ENCODE results near the gene RIPOR3. TPM values are rescaled to one million over a fixed set of nuclear protein-coding genes. Genes with fewer than 3 reads are reported as not detected.

Gene RIPOR3
- total RNA-seq, 2 experiments from 2014 or later: not detected

DNA sequence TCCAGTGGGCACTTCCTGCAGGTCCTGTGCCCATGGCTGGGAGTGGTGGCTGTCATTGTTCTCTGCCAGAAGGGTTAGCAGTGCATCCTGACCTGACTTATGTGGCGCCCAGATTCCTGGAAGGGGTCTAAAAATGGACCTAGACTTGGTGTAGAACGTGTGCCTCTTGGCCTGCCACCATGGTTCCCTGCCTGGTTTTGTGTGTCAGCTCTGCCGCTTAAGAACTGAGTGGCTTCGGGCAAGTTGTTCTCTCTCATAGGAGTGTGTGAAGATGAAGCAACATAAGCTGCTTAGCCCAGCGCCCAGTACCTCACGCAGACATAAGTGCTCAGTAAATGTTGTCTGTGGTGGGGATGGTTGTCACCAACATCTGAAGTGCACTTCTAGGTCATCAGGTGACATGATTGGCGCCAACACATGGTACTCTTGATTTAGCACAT is 129.1 kb downstream of the RIPOR3 start:
- Mint-ChIP-seq H3K4me1 (ENCODE audit: low read depth) (peaks cover 34% of the 10 kb centered on the region), H3K36me3 (ENCODE audit: low read depth) (peaks cover 64% of the 10 kb centered on the region), H3K9me3 (ENCODE audit: insufficient read depth) (no peaks in the 10 kb centered on the region), H3K27me3 (ENCODE audit: low read depth) (no peaks in the 10 kb centered on the region), H3K27ac (no peak overlapping the region), H3K4me3 (no peak overlapping the region)
- no peak for ATAC-seq
- no peak for DNase-seq
- ChIA-PET POLR2A (interaction anchor here (1.4 kb wide), 1 partner anchor 27 kb away, joined by 3 read pairs; no protein-coding TSS in a partner anchor), CTCF (interaction anchor here (1.1 to 4.7 kb wide), 4 partner anchors 12 to 84 kb away, joined by 4 to 19 read pairs (median 6); no protein-coding TSS in a partner anchor)

DNA sequence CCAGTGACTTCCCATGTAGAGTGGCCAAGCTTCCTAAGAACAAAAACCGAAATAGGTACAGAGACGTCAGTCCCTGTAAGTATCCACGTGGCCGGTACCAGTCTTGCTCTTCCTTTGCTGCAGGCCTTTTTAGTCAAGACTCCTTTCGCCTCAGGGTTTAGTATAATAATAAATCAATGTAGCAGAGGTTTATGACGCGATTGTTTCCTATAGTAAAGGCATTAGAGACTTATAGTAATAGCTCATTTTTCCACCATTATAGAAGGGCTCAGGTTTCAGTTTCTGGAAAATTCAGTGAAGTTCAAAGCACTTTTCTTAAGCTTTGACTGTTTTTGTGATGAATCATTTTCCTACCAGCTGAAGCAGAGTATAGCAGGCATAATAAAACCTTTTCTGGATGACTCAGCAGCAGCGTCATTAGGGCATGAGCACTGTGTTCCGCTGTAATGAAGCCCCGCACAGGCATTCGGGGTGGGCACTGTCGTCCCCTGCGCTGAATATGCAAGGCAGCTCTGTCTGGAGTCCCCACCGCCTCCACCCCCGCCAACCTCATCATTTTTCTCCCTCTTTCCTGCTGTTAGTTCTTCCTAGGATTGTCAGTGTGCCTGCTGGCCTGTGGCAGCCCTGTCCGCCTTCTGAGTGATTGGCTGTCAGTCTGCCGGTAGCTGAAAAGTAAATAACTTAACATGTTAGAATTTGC is 129.8 kb downstream of the RIPOR3 start:
- ATAC-seq (peak; percentile 49), DNase-seq (no peak)
- Mint-ChIP-seq H3K27ac (no peak overlapping the region), H3K4me3 (no peak overlapping the region), H3K27me3 (ENCODE audit: low read depth) (no peaks in the 10 kb centered on the region), H3K9me3 (ENCODE audit: insufficient read depth) (no peaks in the 10 kb centered on the region), H3K4me1 (ENCODE audit: low read depth) (peaks cover 30% of the 10 kb centered on the region), H3K36me3 (ENCODE audit: low read depth) (peaks cover 60% of the 10 kb centered on the region)
- ChIA-PET CTCF (interaction anchor here (0.7 to 2.2 kb wide), 7 partner anchors 9 to 83 kb away, joined by 3 to 7 read pairs (median 4); no protein-coding TSS in a partner anchor), POLR2A (interaction anchor here (0.8 to 1.4 kb wide), 3 partner anchors 26 to 47 kb away, joined by 3 read pairs; no protein-coding TSS in a partner anchor)

DNA sequence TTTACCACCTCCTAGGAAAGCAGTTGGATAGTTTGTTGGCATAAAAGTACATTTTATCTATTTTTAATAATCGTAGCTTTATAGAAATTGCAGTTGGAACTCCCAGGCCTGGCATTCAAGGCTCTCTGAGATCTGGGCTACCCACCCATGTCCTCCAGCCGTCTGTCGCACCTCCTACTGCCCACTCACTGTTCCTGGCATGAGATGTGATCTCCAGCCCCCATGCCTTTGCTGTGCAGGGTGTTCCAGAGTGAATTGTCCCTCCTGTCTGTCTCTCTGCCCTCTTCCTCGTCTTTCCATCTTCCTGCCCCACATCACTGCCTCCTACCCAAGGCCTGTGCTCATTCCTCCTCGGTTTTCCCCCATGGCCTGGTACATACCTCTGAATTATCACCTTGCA is 130.5 kb downstream of the RIPOR3 start:
- CTCF ChIA-PET: interaction anchor here (0.7 to 2.2 kb wide), 5 partner anchors 9 to 34 kb away, joined by 3 to 7 read pairs (median 5); no protein-coding TSS in a partner anchor
- Mint-ChIP-seq H3K27ac (no peak overlapping the region), H3K36me3 (ENCODE audit: low read depth) (peaks cover 57% of the 10 kb centered on the region), H3K27me3 (ENCODE audit: low read depth) (no peaks in the 10 kb centered on the region), H3K9me3 (ENCODE audit: insufficient read depth) (no peaks in the 10 kb centered on the region), H3K4me1 (ENCODE audit: low read depth) (peaks cover 30% of the 10 kb centered on the region), H3K4me3 (no peak overlapping the region)
- no peak for ATAC-seq
- no peak for DNase-seq
- POLR2A ChIA-PET: interaction anchor here (0.8 to 1.4 kb wide), 3 partner anchors 25 to 47 kb away, joined by 3 read pairs; no protein-coding TSS in a partner anchor

DNA sequence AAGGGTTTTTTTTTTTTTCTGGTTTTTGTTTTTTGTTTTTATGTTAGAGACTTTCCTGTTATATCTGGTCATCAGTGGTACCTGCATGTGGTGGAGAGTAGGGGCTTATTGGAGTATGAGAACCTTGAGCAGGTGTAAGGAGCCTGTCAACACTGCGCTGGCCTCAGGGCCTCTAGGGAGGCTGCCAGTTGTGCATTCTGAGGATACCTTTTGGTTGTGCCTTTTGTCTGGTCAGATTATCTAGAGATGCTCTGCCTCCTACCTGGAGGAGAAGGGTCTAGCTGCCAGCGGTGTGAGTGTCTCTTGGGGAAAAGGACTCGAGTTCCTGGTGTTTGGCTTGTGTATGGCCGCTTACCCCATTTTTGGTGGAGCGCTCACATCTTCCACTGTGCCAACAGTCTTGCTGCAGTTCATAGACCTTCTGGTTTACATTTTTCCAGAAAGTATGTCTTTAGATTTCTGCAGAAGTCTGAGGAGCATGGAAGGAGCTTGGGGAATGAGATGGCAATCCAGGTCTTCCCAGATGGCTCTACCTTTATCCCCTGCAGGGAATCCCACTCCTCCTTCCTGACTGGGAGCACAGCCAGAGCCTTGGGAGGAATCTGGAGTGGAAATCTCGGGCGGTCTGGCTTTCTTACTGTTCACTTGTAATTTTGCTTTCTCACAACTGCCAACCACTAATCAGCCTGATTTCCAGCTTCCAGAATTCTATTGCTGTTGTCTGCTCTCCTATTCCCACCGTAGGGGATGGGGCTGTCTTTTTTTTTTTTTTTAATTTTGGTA is 131.3 kb downstream of the RIPOR3 start:
- POLR2A ChIA-PET: interaction anchor here (1.3 kb wide), 1 partner anchor 24 kb away, joined by 3 read pairs; no protein-coding TSS in a partner anchor
- CTCF ChIA-PET: interaction anchor here (0.7 to 1.4 kb wide), 2 partner anchors 10 to 95 kb away, joined by 3 read pairs; no protein-coding TSS in a partner anchor
- no peak overlapping the region for H3K4me3 Mint-ChIP-seq
- DNase-seq (no peak), ATAC-seq (no peak)
- H3K9me3 Mint-ChIP-seq (ENCODE audit: insufficient read depth): no peaks in the 10 kb centered on the region
- no peak overlapping the region for H3K27ac Mint-ChIP-seq
- H3K4me1 Mint-ChIP-seq (ENCODE audit: low read depth): peaks cover 30% of the 10 kb centered on the region
- H3K27me3 Mint-ChIP-seq (ENCODE audit: low read depth): no peaks in the 10 kb centered on the region
- H3K36me3 Mint-ChIP-seq (ENCODE audit: low read depth): peaks cover 51% of the 10 kb centered on the region

DNA sequence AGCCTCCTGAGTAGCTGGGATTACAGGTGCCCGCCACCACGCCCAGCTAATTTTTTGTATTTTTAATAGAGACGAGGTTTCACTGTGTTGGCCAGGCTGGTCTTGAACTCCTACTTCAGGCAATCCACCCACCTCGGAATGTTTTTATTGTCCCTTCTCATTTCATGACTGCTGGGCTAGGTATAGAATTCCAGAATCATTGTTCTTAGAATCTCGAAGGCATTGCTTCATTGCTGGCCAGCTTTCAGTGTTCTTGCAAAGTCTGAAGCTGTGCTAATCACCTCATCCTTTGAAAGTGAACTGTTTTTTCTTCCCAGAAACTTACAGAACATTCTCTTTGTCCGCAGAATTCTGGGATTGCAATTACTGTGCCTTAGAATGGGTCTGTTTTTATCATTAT is 132.2 kb downstream of the RIPOR3 start:
- H3K4me1 Mint-ChIP-seq (ENCODE audit: low read depth): peaks cover 29% of the 10 kb centered on the region
- no peak overlapping the region for H3K4me3 Mint-ChIP-seq
- peaks cover 45% of the 10 kb centered on the region for H3K36me3 Mint-ChIP-seq (ENCODE audit: low read depth)
- no peaks in the 10 kb centered on the region for H3K27me3 Mint-ChIP-seq (ENCODE audit: low read depth)
- ATAC-seq (no peak), DNase-seq (no peak)
- POLR2A ChIA-PET: no interaction called here
- CTCF ChIA-PET: interaction anchor here (1.3 to 1.4 kb wide), 2 partner anchors 11 to 47 kb away, joined by 3 to 6 read pairs; no protein-coding TSS in a partner anchor
- H3K9me3 Mint-ChIP-seq (ENCODE audit: insufficient read depth): no peaks in the 10 kb centered on the region
- H3K27ac Mint-ChIP-seq: no peak overlapping the region

DNA sequence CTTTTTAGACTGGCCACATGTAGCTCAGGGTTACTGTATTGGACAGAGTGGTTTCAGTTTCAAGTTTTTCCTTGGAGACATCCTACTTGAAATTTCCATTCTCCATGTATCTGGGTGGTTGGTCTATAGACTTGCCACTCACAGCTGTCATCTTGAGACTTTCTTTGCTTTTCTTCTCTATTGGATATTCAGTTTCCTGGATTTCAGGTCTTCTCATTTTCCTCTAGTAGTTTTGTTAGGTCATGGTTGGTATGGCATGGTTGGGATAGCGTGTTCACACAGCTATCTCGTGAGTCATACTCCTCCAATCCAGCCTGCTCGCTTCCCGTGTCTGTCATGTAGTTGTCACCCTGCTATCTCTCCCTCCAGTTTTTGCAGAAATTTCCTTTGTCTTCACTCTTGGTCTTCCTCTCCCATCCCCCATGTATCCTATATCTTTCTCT is 132.8 kb downstream of the RIPOR3 start:
- H3K27ac Mint-ChIP-seq: no peak overlapping the region

DNA sequence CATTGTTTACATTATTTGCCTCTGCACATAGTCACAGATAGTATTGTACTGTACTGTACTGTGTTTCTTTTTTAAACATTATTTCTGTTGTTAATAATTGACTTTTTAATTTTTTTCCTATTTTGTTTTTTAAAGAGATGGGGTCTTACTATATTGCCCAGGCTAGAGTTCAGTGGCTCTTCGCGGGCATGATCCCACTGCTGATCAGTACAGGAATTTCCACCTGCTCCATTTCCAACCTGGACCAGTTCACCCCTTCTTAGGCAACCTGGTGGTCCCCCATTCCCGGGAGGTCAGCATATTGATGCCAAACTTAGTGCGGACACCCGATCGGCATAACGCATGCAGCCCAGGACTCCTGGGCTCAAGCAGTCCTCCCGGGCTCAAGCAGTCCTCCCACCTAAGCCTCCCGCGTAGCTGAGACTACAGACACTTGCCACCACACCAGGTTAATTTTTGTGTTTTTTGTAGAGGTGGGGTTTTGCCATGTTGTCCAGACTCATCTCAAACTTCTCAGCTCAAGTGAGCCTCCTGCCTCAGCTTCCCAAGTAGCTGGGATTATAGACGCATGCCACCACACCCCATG is 133.7 kb downstream of the RIPOR3 start:
- H3K36me3 Mint-ChIP-seq (ENCODE audit: low read depth): peaks cover 36% of the 10 kb centered on the region
- ChIA-PET CTCF (interaction anchor here (0.6 to 1.3 kb wide), 5 partner anchors 12 to 445 kb away, joined by 3 to 6 read pairs (median 4); partner anchors contain the start of gene UBE2V1), POLR2A (no interaction called here)
- ATAC-seq (no peak), DNase-seq (no peak)
- H3K9me3 Mint-ChIP-seq (ENCODE audit: insufficient read depth): no peaks in the 10 kb centered on the region
- no peak overlapping the region for H3K4me3 Mint-ChIP-seq
- peaks cover 23% of the 10 kb centered on the region for H3K4me1 Mint-ChIP-seq (ENCODE audit: low read depth)
- H3K27me3 Mint-ChIP-seq (ENCODE audit: low read depth): no peaks in the 10 kb centered on the region
- no peak overlapping the region for H3K27ac Mint-ChIP-seq

More for the DNA sequence above, 132.8 kb downstream of the RIPOR3 start:
- Mint-ChIP-seq H3K9me3 (ENCODE audit: insufficient read depth) (no peaks in the 10 kb centered on the region), H3K4me1 (ENCODE audit: low read depth) (peaks cover 29% of the 10 kb centered on the region), H3K36me3 (ENCODE audit: low read depth) (peaks cover 43% of the 10 kb centered on the region), H3K4me3 (no peak overlapping the region), H3K27me3 (ENCODE audit: low read depth) (no peaks in the 10 kb centered on the region)
- no peak for ATAC-seq
- DNase-seq: no peak
- CTCF ChIA-PET: interaction anchor here (1.2 to 1.3 kb wide), 2 partner anchors 12 to 47 kb away, joined by 5 to 6 read pairs; no protein-coding TSS in a partner anchor
- POLR2A ChIA-PET: no interaction called here

DNA sequence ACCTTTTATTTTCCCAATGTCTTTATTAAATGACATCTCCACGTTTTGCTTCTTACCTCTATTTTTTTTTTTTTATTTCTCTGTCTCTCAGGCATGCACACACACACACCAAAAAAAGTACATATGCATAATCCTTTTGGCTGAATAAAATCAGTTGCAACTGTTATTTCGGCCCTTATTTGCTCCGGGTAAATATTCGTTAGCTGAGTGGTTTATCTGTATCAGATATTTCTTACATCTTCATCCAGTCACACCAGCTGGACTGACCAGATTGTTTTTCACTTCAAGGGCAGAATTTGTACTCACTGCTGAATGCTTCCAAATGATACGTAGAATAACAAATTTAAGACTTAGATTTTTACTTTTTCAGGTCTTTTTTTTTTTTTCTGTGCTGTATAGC is 135.7 kb downstream of the RIPOR3 start:
- ChIA-PET POLR2A (no interaction called here), CTCF (interaction anchor here (1.2 kb wide), 1 partner anchor 15 kb away, joined by 4 read pairs; no protein-coding TSS in a partner anchor)
- H3K27ac Mint-ChIP-seq: no peak overlapping the region

DNA sequence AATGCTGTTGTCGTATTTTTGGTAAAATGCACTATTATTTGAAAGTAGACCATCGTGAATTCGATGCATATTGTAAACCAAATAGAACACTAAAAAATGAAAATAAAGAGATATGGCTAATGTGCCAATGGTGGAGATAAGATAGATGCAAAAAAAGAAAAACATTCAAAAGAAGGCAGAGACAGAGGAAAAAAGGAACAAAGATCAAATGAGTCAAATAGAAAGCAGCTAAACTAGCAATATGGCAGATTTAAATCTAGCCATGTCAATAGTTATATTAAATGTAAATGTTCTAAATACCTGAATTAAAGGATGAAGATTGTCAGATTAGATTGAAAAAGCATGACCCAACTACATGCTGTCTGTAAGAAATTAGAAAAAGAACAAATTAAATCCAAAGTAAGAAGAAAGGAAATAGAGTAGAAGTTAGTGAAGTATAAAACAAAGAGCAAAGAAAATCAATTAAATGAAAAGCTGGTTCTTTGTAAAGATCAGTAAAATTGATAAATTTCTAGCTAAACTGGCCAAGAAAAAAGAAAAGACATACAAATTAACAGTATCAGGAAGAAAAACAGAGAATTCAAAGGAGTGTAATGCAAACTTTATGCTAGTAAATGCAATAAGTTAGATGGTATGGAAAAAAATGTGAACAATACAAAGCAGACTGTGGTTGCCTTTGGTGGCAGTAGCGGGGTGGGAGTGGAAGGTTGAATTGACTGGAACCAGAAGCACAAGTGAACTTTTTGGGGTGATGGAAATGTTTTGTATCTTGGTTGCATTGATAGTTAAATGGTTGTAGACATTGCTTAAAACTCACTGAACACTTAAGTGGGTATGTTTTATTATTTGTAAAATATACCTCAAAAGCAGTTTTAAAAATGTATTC is 136.4 kb downstream of the RIPOR3 start:
- DNase-seq (no peak), ATAC-seq (no peak)
- H3K27ac Mint-ChIP-seq: no peak overlapping the region
- POLR2A ChIA-PET: no interaction called here
- H3K27me3 Mint-ChIP-seq (ENCODE audit: low read depth): no peaks in the 10 kb centered on the region
- no peak overlapping the region for H3K4me3 Mint-ChIP-seq
- H3K4me1 Mint-ChIP-seq (ENCODE audit: low read depth): peaks cover 12% of the 10 kb centered on the region
- CTCF ChIA-PET: interaction anchor here (1.0 to 1.6 kb wide), 3 partner anchors 10 to 38 kb away, joined by 3 to 4 read pairs (median 4); no protein-coding TSS in a partner anchor
- H3K36me3 Mint-ChIP-seq (ENCODE audit: low read depth): peaks cover 22% of the 10 kb centered on the region
- no peaks in the 10 kb centered on the region for H3K9me3 Mint-ChIP-seq (ENCODE audit: insufficient read depth)

More for the DNA sequence above, 135.7 kb downstream of the RIPOR3 start:
- ATAC-seq (no peak), DNase-seq (no peak)
- H3K27me3 Mint-ChIP-seq (ENCODE audit: low read depth): no peaks in the 10 kb centered on the region
- no peaks in the 10 kb centered on the region for H3K9me3 Mint-ChIP-seq (ENCODE audit: insufficient read depth)
- H3K36me3 Mint-ChIP-seq (ENCODE audit: low read depth): peaks cover 19% of the 10 kb centered on the region
- H3K4me1 Mint-ChIP-seq (ENCODE audit: low read depth): peaks cover 13% of the 10 kb centered on the region
- no peak overlapping the region for H3K4me3 Mint-ChIP-seq

DNA sequence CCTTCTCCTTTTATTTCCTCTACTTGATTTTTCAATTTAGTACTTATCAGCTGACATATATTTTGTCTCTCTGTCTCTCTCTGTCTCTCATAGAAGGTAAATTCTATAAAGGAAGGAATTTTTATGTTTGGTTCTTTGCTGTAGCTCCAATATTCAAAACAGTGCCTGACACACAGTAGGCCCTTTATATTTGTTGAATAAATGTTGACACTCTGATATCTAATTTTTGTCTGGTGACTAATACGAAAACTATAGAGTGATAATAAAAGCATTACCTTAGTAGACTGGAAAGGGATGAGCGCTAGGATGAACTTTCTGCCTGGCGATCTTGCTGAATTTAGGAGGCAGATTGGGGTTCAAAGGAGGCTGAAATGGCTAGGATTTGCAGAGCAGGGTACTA is 138.4 kb downstream of the RIPOR3 start:
- ChIA-PET POLR2A (no interaction called here), CTCF (interaction anchor here (0.8 to 2.4 kb wide), 3 partner anchors 16 to 23 kb away, joined by 3 to 8 read pairs (median 3); no protein-coding TSS in a partner anchor)
- DNase-seq (no peak), ATAC-seq (no peak)
- no peak overlapping the region for H3K27ac Mint-ChIP-seq
- H3K4me1 Mint-ChIP-seq (ENCODE audit: low read depth): peaks cover 11% of the 10 kb centered on the region
- H3K36me3 Mint-ChIP-seq (ENCODE audit: low read depth): peaks cover 30% of the 10 kb centered on the region
- H3K9me3 Mint-ChIP-seq (ENCODE audit: insufficient read depth): no peaks in the 10 kb centered on the region
- H3K27me3 Mint-ChIP-seq (ENCODE audit: low read depth): no peaks in the 10 kb centered on the region
- no peak overlapping the region for H3K4me3 Mint-ChIP-seq

Measured in activated CD8-positive, alpha-beta T cell treated with anti-CD3 and anti-CD28 coated beads, Interleukin-2, amount 10 ng/mL, durations not matched to agents 7 days and 5 days (primary cell).